HG02763 (cell line): ENCODE results near the gene TADA2B.
A peak's percentile ranks its signal among the peaks of the same experiment; 100 is the strongest.

Source experiments
- ATAC-seq: cut with Tn5 transposase; IDR thresholded peaks from one replicate; pipeline ENCODE4 v1.9.1; 2021; ENCODE audit warnings: mild to moderate bottlenecking, moderate library complexity; ENCODE audit not compliant: unreplicated experiment

TADA2B gene

DNA sequence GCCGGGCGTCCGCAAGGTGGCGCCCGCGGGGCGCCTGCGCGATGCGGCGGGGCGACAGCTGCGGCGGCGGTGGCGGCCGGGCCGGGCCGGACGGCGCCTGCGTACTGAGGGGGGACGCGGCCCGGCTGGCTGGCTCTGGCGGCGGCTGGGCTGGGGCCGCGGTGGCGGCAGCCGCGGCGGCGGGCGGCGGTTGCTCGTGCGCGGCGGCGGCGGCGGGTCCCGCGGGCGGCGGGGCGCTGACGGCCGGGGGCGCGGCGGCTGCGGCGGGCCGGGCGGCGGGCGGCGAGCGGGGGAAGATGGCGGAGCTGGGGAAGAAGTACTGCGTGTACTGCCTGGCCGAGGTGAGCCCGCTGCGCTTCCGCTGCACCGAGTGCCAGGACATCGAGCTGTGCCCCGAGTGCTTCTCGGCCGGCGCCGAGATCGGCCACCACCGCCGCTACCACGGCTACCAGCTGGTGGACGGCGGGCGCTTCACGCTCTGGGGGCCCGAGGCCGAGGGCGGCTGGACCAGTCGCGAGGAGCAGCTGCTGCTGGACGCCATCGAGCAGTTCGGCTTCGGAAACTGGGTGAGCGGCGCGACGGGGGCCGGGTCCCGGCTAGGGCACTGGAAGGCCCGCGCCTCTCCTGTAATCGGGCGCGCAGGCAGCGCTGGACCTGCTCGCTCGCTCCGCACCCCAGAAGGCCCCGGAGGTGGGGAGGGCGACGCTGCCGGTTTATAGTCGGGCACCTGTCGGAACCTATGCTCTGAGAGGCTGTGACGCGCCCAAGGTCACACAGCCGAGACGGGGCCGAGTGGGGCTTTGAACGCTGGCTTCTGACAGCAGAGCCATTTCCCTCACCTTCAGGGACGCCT, at the start of gene TADA2B:
Gene TADA2B, plus strand, starts transcription at position 89 of the 853 bp plus-strand sequence. Its CDS starts 208 bp downstream, at position 297.
- ATAC-seq, result peak; percentile 14

DNA sequence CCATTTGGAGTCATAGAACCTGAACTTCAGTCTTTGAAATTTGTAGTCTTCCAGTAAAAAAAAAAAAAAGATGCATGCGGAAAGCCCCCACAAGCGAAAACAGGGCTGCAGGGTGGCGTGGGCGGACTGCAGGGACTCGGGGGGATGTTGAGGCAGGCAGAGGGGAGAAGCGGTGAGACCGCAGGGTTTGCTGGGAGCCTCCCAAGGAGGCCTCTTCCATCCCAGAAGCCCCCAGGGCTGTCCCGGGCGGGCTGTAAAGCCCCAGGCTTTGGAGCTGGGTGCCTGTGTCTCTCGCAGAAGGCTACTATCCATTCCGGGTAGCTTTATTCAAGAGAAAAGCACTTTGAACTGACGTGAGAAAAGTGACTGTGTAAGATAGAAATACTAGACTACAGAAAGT, 46.7 kb upstream of the TADA2B start:
- ATAC-seq, result no peak

DNA sequence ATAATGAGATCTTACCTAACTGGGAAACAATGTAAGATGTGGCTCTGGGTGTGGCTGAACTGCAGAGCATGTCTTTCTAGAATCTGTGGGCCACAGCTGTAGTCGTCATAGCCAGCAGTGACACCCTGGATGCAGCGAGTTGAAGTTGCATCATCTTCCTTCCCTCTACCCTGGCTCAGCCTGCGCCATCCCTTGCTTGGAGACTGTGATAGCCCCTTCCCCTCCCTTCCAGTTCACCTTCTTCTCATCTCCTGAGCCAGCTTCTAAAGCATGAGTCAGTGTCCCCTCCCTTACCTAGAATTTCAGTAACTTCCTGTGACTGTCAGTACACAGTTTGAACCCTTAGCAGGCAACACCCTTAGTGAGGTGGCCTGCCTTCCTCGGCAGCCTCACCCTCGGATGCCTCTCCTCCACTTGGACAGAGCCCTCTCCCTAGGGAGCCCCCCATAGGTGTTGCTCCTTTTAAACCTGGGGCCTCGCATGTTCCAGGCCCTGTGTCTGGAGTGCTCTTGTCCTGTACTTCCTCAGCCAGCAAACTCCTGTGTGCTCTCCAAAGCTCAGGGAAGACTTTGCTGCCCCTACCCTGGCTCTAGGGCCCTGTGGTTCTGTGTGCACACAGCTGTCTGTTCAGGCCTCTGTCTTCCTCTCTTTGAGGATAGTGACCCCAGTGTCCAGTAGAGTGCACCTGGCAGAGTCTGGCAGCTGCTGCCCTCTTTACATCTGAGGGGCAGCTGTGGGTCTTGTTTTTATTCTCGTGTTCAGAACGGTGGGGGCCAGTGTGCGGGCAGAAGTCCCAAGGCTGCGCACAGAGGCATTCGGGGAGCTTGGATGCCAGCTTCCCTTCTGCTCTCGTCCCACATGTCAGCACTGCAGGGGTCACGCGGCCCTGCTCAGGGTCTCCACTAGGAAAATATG, 43.7 kb upstream of the TADA2B start:
- no peak for ATAC-seq

DNA sequence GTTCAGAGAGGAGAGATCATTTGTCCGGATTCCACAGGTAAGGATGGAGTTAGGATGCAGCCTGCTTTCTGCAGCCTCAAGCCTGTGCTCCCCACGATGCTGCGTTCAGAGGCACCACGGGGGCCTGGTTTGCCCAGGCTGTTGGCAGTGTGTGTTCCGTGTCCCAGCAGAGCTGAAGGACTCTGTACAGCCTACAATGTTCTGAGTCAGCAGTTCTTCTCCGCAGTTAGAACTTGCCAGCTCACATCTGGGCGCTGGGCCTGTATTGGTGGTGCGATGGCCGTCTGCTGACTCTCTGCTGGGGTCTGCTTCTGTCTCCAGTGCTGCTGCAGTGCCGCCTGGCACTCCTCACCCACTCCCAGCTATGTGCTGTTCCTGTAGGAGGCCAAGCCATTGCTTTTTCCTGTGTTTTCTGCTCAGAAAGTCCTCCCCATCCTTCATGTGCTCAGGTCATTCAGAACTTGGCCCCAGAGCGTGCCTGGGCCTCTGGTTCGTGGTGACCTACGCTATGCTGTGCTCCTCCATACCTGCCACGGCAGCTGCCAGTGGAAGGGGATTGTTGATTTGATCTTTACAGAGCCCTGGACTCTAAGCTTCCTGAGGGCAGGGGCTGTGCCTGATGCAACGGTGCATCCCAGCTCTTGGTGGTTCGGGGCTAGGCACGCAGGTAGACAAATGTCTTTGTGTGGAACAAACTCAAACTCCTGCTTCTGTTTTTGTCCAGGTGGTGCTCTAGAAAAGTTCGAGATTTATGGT, 42.6 kb upstream of the TADA2B start:
- ATAC-seq, result no peak

DNA sequence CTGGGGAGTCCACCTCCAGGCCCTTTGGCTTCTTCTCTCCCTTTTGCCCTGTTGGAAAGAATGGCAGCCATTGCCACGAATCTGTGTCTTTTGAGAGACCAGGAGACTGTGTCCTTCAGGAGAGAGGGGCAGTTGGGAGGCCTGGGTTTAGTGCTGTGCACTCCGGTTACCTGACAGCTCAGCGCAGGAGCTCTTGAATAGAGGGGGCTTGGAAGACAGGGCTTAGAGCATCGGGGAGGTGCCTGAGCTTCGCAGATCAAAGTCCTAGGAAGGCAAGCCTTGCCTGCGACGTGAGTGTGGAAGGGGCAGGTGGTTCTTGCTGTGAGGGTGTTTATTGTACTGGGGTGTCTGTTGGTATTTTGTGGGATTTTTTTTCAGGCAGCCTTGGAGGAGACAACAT, 41.9 kb upstream of the TADA2B start:
- ATAC-seq, result no peak

GRCh38 chr4:7002336-7002735, 40.8 kb upstream of the TADA2B start:
- ATAC-seq, result no peak

GRCh38 chr4:7003176-7003878, 39.8 kb upstream of the TADA2B start:
- ATAC-seq, result no peak

GRCh38 chr4:7003879-7004240, 39.3 kb upstream of the TADA2B start:
- no peak for ATAC-seq

GRCh38 chr4:7004331-7004730, 38.8 kb upstream of the TADA2B start:
- ATAC-seq, result no peak

- ATAC-seq, result no peak
These were observed 37.6 kb upstream of the TADA2B start for GRCh38 chr4:7005571-7005970.

DNA sequence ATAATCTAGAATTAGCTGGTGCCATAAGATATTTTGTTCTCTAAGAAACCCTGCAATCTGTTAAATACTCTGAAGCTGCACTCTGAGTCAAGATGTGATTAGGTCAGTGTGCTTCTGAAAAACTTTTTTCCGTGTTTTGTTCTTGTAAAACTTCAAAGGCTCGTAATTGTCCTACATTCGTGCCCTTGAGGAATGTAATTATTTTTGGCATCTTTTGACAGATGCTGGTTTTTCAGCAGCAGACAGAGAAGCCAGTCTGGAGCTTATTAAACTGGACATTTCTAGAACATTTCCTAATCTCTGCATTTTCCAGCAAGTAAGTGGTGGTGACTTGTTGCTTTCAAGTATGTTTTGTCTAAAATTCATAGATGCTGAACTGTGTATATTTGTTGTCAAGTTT, 36.8 kb upstream of the TADA2B start:
- no peak for ATAC-seq

DNA sequence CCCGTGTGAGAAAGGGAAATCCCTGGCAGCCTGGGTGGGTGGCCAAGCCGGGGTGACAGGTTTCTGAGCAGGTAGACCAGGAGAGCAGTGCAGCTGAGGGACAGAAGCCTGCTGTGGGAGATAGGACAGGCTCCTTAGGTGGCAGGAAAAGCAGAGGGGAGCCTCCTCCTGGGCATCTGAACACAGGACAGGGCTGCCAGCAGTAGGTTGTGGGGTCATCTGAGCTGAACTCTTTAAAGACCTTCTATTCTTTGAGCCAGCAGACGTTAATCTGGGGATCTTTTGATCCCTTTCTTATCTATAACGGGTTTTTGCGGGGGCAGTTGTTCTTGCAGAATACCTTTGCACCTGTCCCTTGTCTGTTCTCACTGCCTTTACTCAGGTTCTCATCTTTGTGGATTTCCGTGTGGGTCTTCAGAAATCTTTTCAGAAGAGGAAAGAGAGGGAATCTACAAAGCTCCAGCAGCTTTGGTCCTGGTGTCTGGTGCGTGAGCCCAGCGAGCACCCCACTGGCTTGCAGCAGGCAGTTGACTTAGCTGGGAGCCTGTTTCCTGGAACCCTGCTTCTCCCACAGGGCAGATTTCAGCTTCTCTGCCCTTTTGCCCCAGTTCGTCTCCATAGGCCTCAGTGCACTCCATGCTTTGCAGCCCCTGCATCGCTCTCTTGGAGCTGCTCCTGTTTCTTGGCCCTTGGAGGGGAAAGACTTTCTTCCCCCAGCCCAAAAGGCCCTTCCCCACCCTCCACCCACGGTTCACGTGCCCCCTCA, 35.8 kb upstream of the TADA2B start:
- no peak for ATAC-seq

- no peak for ATAC-seq
These were observed 35.2 kb upstream of the TADA2B start for GRCh38 chr4:7007944-7008343.

- ATAC-seq, result no peak
These were observed 33.6 kb upstream of the TADA2B start for GRCh38 chr4:7009564-7009963.

DNA sequence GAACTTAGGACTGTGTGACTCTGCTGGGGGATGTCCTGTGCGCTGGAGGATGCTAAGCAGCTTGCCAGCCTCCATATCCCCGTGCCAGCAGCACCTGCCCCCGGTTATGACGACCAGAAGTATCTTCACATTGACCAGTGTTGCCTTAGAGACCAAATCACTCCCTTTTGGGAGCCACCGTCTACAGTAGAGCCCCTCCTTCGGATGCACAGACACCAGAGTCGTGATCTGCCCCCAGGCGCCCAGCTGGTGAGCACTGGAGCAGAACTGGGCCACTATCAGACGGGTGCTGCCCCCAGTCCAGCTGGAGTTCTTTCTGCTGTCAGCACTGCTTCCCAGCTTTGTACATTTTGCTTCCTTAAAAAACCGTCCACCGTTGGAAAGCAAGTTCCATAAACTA, 30.0 kb upstream of the TADA2B start:
- ATAC-seq, result no peak

- no peak for ATAC-seq
These were observed 28.4 kb upstream of the TADA2B start for GRCh38 chr4:7014815-7015214.

DNA sequence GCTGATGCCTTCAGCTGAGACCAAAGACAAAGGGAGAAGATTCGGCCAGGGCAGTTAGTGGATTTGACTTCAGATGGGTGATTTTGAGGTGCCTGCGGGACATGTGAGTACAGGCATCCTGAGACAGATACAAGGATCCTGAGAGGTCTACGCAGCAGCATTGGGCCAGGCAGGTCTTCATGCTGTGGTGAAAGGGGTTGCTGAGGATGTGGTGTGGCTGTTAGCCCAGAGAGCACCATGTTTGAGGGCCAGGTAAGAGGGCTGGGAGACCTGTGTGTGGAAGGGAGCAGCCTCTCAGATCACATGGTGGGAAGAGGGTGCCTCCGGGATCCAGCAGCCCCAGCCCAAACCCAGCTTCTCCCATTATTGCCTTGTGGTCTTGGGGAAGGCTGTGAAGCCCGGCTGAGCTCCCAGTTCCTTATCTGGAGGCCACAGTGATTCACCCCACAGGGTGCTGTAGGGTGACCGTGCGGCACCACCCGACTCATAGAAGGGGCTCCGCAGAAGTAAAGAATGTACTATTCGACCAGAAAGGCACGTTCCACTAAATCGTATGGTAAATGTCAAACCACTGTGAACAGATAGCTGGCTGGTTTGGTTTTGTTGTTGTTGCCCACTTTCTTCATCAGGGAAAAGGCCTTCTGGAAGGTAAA, 27.7 kb upstream of the TADA2B start:
- no peak for ATAC-seq

DNA sequence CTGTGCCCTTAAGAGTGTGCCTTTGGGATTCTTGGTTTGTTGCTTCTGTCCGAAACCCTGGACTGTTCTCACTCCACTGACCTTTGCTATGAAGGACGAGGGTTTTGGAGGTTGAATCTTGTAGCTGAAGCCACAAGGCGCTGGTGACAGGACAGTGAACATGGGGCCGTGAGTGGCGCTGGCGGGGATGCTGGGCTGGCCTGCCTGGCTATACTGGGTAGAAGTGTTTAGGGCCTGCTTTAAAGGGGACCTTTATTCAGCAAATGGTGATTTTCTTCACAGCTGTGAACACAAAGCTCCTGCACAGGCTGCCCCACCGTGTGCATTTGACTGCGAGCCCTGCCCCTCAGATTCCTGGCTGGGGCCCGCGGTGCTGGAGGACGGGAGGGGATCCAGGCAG, 27.1 kb upstream of the TADA2B start:
- no peak for ATAC-seq

DNA sequence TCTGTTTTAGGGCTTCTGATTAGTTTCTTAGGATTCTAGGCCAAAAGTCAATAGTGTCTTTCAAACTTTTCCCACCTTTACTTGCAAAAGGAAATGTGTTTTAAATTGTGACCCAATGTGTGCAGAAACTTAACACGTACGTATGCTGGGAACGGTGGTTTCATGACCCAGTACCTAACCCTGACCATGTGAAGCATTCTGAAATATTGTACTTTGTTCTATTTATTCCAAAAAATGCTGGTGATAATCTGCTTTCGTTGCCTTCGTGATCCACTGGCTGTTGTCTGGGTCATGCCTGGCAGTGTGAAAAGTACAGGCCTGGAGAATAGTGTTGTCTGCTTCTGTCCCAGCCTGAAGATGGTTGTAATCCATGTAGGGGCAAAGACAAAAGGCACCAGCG, 26.7 kb upstream of the TADA2B start:
- ATAC-seq, result no peak
